ENCODE results near the gene ACKR2.
A peak's percentile ranks its signal among the peaks of the same experiment; 100 is the strongest.

Gene ACKR2

DNA sequence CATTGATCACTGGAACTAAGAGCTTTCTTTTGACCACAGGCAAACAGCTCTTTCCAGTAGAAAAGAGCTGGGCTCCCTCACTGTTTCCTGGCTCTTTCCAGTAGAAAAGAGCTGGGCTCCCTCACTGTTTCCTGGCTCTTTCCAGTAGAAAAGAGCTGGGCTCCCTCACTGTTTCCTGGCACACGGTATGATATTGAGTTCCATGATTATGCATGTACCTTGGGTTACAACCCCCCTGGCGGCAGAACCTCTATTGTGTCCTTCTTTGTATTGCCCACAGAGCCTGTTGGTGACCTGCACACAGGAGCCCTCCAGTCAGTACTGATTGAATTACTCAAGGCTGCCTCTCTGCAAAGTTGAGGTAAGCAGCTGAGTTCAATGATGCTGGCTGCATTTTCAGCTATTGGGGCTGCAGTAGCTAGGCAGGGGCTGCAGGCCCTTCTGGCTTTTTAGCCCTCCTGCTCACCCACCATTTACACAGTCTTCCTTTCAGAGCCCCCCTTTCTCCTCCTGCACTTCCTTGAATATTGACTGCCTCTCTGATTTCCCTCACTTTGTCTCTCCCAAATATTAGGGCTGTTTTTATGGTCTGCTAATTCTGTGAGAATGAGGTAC, 10.2 kb downstream of the ACKR2 start:
- no peaks in the 10 kb centered on the region for H3K4me1 ChIP-seq (ENCODE audit: insufficient read depth, low read length)
- H3K36me3 ChIP-seq (ENCODE audit: insufficient read depth, low read depth, low read length) = no peaks in the 10 kb centered on the region
- no peaks in the 10 kb centered on the region for H3K9me3 ChIP-seq (ENCODE audit: insufficient read depth, low read depth, low read length)
- no peak overlapping the region for H3K4me3 ChIP-seq (ENCODE audit: low read length)
- H3K27ac ChIP-seq (ENCODE audit: low read length) = no peak overlapping the region
- H3K9ac ChIP-seq (ENCODE audit: low read depth, low read length) = no peak overlapping the region
- H3K27me3 ChIP-seq (ENCODE audit: insufficient read depth, low read length) = no peaks in the 10 kb centered on the region; the same call in 1 of the 2 replicates

DNA sequence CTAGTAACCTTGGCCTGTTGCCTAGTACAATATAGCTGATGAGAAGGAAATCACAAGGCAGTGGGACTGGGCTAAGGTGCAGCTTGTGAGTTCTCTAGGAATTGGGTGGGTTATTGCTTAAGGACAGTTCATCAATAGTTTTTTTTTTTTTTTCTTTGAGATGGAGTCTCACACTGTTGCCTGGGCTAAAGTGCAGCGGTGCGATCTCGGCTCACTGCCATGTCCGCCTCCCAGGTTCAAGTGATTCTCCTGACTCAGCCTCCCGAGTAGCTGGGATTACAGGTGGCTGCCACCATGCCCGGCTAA, 11.5 kb downstream of the ACKR2 start:
- Histone ChIP-seq H3K9ac (ENCODE audit: low read depth, low read length) (no peak overlapping the region), H3K9me3 (ENCODE audit: insufficient read depth, low read depth, low read length) (no peaks in the 10 kb centered on the region), H3K27me3 (ENCODE audit: insufficient read depth, low read length) (no peaks in the 10 kb centered on the region; the same call in 1 of the 2 replicates), H3K27ac (ENCODE audit: low read length) (no peak overlapping the region), H3K4me1 (ENCODE audit: insufficient read depth, low read length) (no peaks in the 10 kb centered on the region), H3K36me3 (ENCODE audit: insufficient read depth, low read depth, low read length) (no peaks in the 10 kb centered on the region), H3K4me3 (ENCODE audit: low read length) (no peak overlapping the region)

DNA sequence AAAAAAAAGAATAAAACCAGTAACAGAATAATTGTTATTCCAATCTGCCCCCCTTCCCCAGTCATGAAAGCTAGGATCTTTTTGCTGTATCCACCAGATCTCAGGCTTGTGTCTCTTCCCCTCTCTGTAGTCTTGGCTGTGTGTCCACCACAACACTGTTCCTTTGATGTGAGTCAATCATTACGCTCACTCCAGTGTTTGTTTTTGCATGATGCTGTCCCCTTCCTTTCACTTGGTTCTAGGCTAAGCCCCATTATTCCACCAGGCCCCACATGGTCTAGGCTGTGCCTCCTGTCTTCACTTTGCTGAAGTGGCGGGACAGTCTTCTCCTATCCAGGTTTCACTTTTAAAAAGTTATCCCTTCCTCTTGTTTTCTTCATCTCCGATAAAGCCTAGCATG, 13.6 kb downstream of the ACKR2 start:
- Histone ChIP-seq H3K27me3 (ENCODE audit: insufficient read depth, low read length) (no peaks in the 10 kb centered on the region), H3K9ac (ENCODE audit: low read depth, low read length) (no peak overlapping the region), H3K27ac (ENCODE audit: low read length) (no peak overlapping the region), H3K36me3 (ENCODE audit: insufficient read depth, low read depth, low read length) (no peaks in the 10 kb centered on the region), H3K4me1 (ENCODE audit: insufficient read depth, low read length) (no peaks in the 10 kb centered on the region), H3K9me3 (ENCODE audit: insufficient read depth, low read depth, low read length) (no peaks in the 10 kb centered on the region), H3K4me3 (ENCODE audit: low read length) (no peak overlapping the region)

DNA sequence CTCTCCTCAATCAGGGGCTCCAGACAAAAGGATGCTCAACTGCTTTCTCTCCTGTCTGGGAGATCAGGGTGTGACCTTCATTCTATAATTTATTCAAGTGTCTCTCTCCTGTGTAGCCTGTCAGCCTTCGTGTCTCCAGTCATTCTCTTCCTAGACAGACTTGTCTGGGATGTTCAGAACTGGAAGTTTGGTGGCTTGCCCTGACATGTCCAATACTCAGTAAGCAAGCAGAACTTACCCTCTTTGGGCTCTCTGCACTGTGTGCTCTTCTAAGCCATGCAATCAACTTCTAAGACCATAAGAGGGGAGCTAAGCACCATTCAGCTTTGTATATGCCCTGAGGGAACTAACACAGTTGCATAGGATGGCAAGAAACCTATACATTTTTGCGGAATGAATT, 14.1 kb downstream of the ACKR2 start:
- no peak overlapping the region for H3K4me3 ChIP-seq (ENCODE audit: low read length)
- no peaks in the 10 kb centered on the region for H3K27me3 ChIP-seq (ENCODE audit: insufficient read depth, low read length)
- H3K27ac ChIP-seq (ENCODE audit: low read length) = no peak overlapping the region
- no peak overlapping the region for H3K9ac ChIP-seq (ENCODE audit: low read depth, low read length)
- H3K36me3 ChIP-seq (ENCODE audit: insufficient read depth, low read depth, low read length) = no peaks in the 10 kb centered on the region
- H3K9me3 ChIP-seq (ENCODE audit: insufficient read depth, low read depth, low read length) = no peaks in the 10 kb centered on the region
- no peaks in the 10 kb centered on the region for H3K4me1 ChIP-seq (ENCODE audit: insufficient read depth, low read length)

DNA sequence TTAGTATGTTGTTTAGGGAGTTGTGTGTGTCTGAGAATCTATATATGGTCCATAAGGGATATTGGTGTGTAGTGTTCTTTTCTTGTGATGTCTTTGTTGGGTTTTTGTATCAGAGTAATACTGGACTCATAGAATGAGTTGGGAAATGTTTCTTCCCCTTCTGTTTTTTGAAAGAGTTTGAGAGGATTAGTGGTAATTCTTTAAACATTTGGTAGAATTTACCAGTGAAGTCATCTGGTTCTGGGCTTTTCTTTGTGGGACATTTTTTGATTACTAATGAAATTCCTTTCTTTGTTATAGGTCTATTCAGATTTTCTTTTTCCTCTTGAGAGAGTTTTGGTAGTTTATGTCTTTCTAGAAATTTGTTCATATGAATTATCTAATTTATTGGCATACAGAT, 16.9 kb downstream of the ACKR2 start:
- Histone ChIP-seq H3K4me1 (ENCODE audit: insufficient read depth, low read length) (peaks cover 7% of the 10 kb centered on the region), H3K9me3 (ENCODE audit: insufficient read depth, low read depth, low read length) (no peaks in the 10 kb centered on the region), H3K27me3 (ENCODE audit: insufficient read depth, low read length) (no peaks in the 10 kb centered on the region), H3K9ac (ENCODE audit: low read depth, low read length) (no peak overlapping the region), H3K36me3 (ENCODE audit: insufficient read depth, low read depth, low read length) (no peaks in the 10 kb centered on the region), H3K27ac (ENCODE audit: low read length) (no peak overlapping the region), H3K4me3 (ENCODE audit: low read length) (no peak overlapping the region)

DNA sequence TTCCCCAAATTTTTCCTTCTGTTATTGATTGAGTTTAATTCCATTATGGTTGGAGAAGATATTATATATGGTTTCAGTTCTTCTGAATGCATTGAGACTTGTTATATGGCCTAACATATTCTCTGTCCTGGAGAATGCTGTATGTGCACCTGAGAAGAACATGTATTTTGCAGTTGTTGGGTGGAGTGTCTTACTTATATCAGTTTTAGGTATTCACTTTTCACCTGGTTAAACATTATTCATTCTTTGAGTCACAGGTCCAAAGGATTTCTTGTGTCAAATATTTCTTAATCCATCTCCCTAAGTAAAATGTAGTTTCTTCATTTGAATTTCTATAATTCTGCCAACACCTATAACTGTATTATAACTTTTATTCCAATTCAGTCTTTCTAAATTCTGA, 17.8 kb downstream of the ACKR2 start:
- H3K9ac ChIP-seq (ENCODE audit: low read depth, low read length) = no peak overlapping the region
- H3K27me3 ChIP-seq (ENCODE audit: insufficient read depth, low read length) = no peaks in the 10 kb centered on the region
- no peak overlapping the region for H3K27ac ChIP-seq (ENCODE audit: low read length)
- no peaks in the 10 kb centered on the region for H3K9me3 ChIP-seq (ENCODE audit: insufficient read depth, low read depth, low read length)
- no peak overlapping the region for H3K4me3 ChIP-seq (ENCODE audit: low read length)
- H3K4me1 ChIP-seq (ENCODE audit: insufficient read depth, low read length) = peaks cover 7% of the 10 kb centered on the region
- H3K36me3 ChIP-seq (ENCODE audit: insufficient read depth, low read depth, low read length) = no peaks in the 10 kb centered on the region

DNA sequence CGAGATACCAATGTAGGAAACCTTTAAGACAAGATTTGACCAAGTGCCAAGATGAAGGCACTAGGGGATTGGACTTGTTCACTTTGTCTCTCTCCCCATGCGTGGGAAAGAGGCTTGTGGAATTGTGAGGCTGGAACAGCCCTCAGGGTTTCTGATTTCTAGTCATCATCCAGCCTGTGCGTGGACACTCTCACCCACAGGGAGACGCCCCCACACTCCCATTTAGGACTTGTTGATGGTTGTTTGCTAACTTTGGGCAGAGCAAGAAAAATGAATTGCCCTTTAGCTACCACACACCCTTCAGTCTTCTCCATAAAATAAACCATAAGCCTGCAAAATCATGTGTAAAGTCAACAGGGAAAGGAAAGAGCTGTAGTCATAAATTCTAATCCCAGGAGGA, 18.4 kb downstream of the ACKR2 start:
- Histone ChIP-seq H3K27ac (ENCODE audit: low read length) (no peak overlapping the region), H3K9me3 (ENCODE audit: insufficient read depth, low read depth, low read length) (no peaks in the 10 kb centered on the region), H3K9ac (ENCODE audit: low read depth, low read length) (no peak overlapping the region), H3K4me1 (ENCODE audit: insufficient read depth, low read length) (peaks cover 7% of the 10 kb centered on the region), H3K4me3 (ENCODE audit: low read length) (no peak overlapping the region), H3K27me3 (ENCODE audit: insufficient read depth, low read length) (no peaks in the 10 kb centered on the region), H3K36me3 (ENCODE audit: insufficient read depth, low read depth, low read length) (no peaks in the 10 kb centered on the region)

DNA sequence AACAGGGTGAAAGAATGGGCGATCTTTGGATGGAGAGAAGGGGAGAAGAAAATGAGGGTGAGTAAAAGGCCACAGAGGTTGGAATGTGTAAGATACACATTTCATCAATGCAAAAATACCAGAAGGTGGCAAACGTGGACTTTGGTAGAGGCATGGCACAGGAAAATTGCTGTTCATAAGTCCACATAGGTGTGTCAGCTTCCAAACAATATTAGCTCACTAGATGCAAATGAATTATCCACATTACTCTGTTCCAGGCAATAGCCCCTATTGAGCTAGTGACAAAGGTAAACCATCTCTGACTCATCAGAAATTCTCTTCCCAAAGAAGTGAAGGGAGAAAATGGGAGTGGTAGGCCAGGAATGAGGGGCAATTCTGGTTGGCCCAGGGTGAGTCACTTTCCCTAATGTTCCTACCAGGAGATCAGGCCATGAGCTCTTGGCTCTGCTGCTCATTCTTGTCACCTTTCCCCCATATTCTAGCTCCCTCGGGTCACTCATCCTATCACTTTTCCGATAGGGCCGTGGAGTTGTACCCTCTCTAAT, 19.9 kb downstream of the ACKR2 start:
- peaks cover 7% of the 10 kb centered on the region for H3K4me1 ChIP-seq (ENCODE audit: insufficient read depth, low read length)
- no peak overlapping the region for H3K27ac ChIP-seq (ENCODE audit: low read length)
- no peaks in the 10 kb centered on the region for H3K27me3 ChIP-seq (ENCODE audit: insufficient read depth, low read length)
- no peak overlapping the region for H3K9ac ChIP-seq (ENCODE audit: low read depth, low read length)
- no peak overlapping the region for H3K4me3 ChIP-seq (ENCODE audit: low read length)
- no peaks in the 10 kb centered on the region for H3K36me3 ChIP-seq (ENCODE audit: insufficient read depth, low read depth, low read length)
- H3K9me3 ChIP-seq (ENCODE audit: insufficient read depth, low read depth, low read length) = no peaks in the 10 kb centered on the region

DNA sequence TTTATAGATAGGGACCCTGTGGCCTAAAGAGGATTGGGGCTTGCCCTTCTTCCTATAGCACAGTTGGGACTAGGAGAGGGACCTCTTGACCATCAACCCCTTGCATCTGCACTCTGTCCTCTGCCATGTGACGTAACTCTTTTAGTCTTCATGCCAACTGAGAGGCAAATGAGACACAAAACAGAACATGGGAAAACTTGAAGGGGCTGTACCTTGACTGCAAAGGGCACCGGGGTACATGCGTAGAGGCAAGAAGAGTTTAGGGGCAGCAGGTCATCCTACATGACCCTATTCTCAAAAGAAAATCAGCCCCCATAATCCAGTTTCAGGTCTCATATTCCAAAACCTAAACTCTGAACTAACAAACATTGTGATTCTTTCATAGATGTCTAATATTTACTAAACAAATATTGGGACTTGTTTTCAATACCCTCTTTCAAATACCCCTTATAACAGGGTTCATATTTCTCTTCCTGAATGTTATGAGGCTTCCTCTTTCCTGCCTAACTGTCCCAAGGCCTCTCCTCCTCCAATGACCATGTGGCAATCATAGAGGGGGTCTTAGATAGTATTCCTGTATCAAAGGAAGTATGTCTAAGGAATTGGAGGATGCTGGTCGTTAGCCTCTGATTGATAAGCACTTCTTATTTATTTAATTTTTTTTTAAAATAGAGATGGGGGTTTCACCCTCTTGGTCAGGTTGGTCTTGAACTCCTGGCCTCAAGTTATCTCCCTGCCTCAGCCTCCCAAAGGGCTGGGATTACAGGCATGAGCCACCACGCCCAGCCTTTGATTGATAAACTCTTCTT, 20.6 kb downstream of the ACKR2 start:
- Histone ChIP-seq H3K27me3 (ENCODE audit: insufficient read depth, low read length) (no peaks in the 10 kb centered on the region), H3K9me3 (ENCODE audit: insufficient read depth, low read depth, low read length) (no peaks in the 10 kb centered on the region), H3K4me1 (ENCODE audit: insufficient read depth, low read length) (peaks cover 7% of the 10 kb centered on the region), H3K36me3 (ENCODE audit: insufficient read depth, low read depth, low read length) (no peaks in the 10 kb centered on the region), H3K9ac (ENCODE audit: low read depth, low read length) (no peak overlapping the region), H3K4me3 (ENCODE audit: low read length) (no peak overlapping the region), H3K27ac (ENCODE audit: low read length) (no peak overlapping the region)

DNA sequence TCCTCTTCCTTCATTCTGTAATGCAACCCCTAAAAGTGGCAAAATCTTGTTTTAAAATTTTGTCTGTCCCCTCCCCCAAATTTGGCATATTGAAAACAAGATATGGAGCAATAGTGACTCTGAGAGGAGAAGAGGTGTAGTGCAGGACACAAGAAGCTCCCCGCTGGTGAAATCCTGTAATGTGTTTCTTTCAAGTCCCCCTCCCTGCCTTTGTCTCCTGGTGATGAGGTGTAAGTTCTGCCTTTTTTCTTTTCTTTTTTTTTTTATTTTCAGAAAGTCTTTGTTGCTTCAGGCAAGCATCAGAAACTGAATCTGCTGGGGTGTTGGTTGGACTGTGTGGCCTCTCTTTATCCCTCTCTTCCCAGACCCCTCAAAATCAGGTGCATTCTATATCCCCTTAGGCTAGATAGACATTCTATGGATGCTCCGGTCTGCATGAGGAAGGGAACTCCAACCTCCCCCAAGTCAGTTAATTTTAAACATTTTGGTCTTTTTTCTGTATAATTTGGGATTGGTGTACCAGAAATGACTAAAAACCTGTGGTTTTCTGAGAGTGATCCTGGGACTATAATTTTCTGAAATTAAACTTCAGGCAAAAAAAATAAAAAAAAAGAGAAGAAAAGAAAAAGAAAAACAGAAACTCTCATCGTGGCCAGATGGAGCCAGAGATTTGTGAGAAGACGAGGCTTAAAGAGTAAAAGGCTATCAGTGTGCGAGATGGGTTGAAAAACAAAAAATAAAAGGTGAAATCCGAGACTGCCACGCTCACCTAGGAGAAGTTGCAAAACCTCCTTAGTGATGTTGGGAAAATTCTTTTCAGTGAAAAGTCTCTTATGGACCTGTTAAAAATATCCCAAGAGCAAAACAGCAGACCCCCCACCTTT, 21.4 kb downstream of the ACKR2 start:
- no peak overlapping the region; the same call in 1 of the 2 replicates for H3K9ac ChIP-seq (ENCODE audit: low read depth, low read length)
- H3K36me3 ChIP-seq (ENCODE audit: insufficient read depth, low read depth, low read length) = no peaks in the 10 kb centered on the region
- H3K27me3 ChIP-seq (ENCODE audit: insufficient read depth, low read length) = no peaks in the 10 kb centered on the region
- H3K4me3 ChIP-seq (ENCODE audit: low read length) = peak overlapping the region; percentile 1; the same call in 1 of the 2 replicates
- no peaks in the 10 kb centered on the region for H3K9me3 ChIP-seq (ENCODE audit: insufficient read depth, low read depth, low read length)
- no peak overlapping the region for H3K27ac ChIP-seq (ENCODE audit: low read length)
- H3K4me1 ChIP-seq (ENCODE audit: insufficient read depth, low read length) = peaks cover 7% of the 10 kb centered on the region

DNA sequence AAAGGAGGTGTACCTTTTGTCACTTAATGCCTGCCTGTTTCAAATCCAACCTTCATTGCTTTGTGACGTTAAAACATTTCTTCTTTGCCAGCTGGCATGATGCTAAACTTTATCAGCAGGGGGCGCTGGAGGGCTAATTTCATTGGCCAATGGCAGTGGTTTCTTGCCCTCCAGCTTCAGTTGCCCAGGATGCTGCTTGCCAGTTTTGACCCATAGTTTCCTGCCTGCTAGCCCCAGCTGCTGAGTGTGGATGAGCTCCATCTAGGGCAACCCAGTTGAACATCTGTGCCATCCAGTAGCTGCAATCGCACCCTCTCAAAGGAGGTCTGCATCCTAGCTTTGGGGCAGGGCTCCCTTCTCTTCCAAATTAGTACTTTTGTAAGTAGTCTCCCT, 22.1 kb downstream of the ACKR2 start:
- H3K27ac ChIP-seq (ENCODE audit: low read length) = no peak overlapping the region
- H3K36me3 ChIP-seq (ENCODE audit: insufficient read depth, low read depth, low read length) = no peaks in the 10 kb centered on the region
- no peak overlapping the region for H3K4me3 ChIP-seq (ENCODE audit: low read length)
- H3K4me1 ChIP-seq (ENCODE audit: insufficient read depth, low read length) = peaks cover 7% of the 10 kb centered on the region
- no peak overlapping the region for H3K9ac ChIP-seq (ENCODE audit: low read depth, low read length)
- no peaks in the 10 kb centered on the region for H3K9me3 ChIP-seq (ENCODE audit: insufficient read depth, low read depth, low read length)
- H3K27me3 ChIP-seq (ENCODE audit: insufficient read depth, low read length) = no peaks in the 10 kb centered on the region
